RWPE2 (cell line): Measurements from ENCODE around the gene GRM3.

Experiments used
- ATAC-seq: fragments of 200-7000 bp; cut with Tn5 transposase; 3 replicates; pipeline ENCODE4 v1.9.1; 2021; ENCODE audit warnings: low read depth
- DNase-seq: peaks from one replicate; pipeline ENCODE4 v3.0.0-alpha.2; 2020; ENCODE audit warnings: low spot score
- H3K27ac ChIP-seq: fragments of 450-650 bp; 2 replicates; pipeline ENCODE4 v1.5.1; 2017; ENCODE audit warnings: mild to moderate bottlenecking; ENCODE audit not compliant: poor library complexity, severe bottlenecking
- H3K27me3 ChIP-seq: fragments of 250-450 bp; sonication (Bioruptor Pico); 2 replicates; pipeline ENCODE4 v1.5.1; 2021; ENCODE audit warnings: mild to moderate bottlenecking, moderate library complexity; ENCODE audit not compliant: insufficient read depth, poor library complexity, severe bottlenecking
- H3K36me3 ChIP-seq: fragments of 250-450 bp; sonication (Bioruptor Pico); 2 replicates; pipeline ENCODE4 v1.5.1; 2020; ENCODE audit warnings: low read depth, mild to moderate bottlenecking, moderate library complexity
- H3K4me1 ChIP-seq: fragments of 250-450 bp; sonication (Bioruptor Pico); 2 replicates; pipeline ENCODE4 v1.5.1; 2021; ENCODE audit warnings: mild to moderate bottlenecking, moderate library complexity; ENCODE audit not compliant: insufficient read depth, poor library complexity, severe bottlenecking
- H3K4me3 ChIP-seq: fragments of 250-450 bp; sonication (Bioruptor Pico); 2 replicates; pipeline ENCODE4 v1.5.1; 2021; ENCODE audit warnings: mild to moderate bottlenecking, moderate library complexity; ENCODE audit not compliant: severe bottlenecking
- H3K9me3 ChIP-seq: fragments of 250-450 bp; sonication (Bioruptor Pico); 2 replicates; pipeline ENCODE4 v1.5.1; 2021; ENCODE audit warnings: mild to moderate bottlenecking, moderate library complexity; ENCODE audit not compliant: severe bottlenecking
- TF ChIP-seq, protein P1 (sequence below): fragments of 450-650 bp; IDR thresholded peaks from one replicate; pipeline ENCODE4 v1.5.1; 2017; ENCODE audit warnings: mild to moderate bottlenecking, moderate library complexity; ENCODE audit not compliant: poor library complexity, severe bottlenecking

Gene GRM3

GRCh38 chr7:86668315-86668714 lies 24.6 kb downstream of the GRM3 start:
- Histone ChIP-seq H3K4me1 (no peaks in the 10 kb centered on the region), H3K4me3 (no peak overlapping the region), H3K27me3 (peaks cover 16% of the 10 kb centered on the region), H3K27ac (no peak overlapping the region), H3K36me3 (no peaks in the 10 kb centered on the region), H3K9me3 (no peaks in the 10 kb centered on the region)
- DNase-seq (no peak), ATAC-seq (no peak)
- TF ChIP-seq, protein P1, sequence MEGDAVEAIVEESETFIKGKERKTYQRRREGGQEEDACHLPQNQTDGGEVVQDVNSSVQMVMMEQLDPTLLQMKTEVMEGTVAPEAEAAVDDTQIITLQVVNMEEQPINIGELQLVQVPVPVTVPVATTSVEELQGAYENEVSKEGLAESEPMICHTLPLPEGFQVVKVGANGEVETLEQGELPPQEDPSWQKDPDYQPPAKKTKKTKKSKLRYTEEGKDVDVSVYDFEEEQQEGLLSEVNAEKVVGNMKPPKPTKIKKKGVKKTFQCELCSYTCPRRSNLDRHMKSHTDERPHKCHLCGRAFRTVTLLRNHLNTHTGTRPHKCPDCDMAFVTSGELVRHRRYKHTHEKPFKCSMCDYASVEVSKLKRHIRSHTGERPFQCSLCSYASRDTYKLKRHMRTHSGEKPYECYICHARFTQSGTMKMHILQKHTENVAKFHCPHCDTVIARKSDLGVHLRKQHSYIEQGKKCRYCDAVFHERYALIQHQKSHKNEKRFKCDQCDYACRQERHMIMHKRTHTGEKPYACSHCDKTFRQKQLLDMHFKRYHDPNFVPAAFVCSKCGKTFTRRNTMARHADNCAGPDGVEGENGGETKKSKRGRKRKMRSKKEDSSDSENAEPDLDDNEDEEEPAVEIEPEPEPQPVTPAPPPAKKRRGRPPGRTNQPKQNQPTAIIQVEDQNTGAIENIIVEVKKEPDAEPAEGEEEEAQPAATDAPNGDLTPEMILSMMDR, result no peak

- TF ChIP-seq, protein P1, result no peak
- no peak for ATAC-seq
Observed at GRCh38 chr7:86687831-86688230, 44.1 kb downstream of the GRM3 start.

GRCh38 chr7:86689363-86689762 lies 45.7 kb downstream of the GRM3 start:
- Histone ChIP-seq H3K4me1 (no peaks in the 10 kb centered on the region), H3K9me3 (no peaks in the 10 kb centered on the region), H3K27me3 (peaks cover 8% of the 10 kb centered on the region), H3K36me3 (no peaks in the 10 kb centered on the region), H3K4me3 (no peak overlapping the region), H3K27ac (no peak overlapping the region)
- DNase-seq (no peak), ATAC-seq (no peak)
- TF ChIP-seq, protein P1, result no peak

More at GRCh38 chr7:86687831-86688230, 44.1 kb downstream of the GRM3 start:
- Histone ChIP-seq H3K4me3 (no peak overlapping the region), H3K27me3 (peaks cover 8% of the 10 kb centered on the region), H3K36me3 (no peaks in the 10 kb centered on the region), H3K27ac (no peak overlapping the region), H3K9me3 (no peaks in the 10 kb centered on the region), H3K4me1 (no peaks in the 10 kb centered on the region)
- DNase-seq, result no peak

DNA sequence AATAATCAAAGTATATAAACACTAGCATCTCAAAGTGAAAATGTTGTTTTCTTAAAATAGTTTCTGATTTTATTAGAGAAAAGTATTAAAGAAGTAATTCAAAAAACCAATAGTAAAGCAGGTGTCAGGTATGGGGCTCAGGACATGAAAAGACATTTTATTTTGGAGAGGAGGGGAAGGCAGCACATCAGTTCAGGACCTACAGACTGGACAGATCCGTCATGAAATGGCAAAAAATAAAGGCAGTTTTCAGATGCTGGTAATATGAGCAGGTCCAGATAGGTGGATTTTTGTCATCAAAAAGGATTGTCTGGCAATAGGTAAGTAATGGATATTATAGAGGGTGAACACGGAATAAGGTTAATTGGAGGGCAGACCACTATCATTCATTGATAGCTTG lies 49.0 kb downstream of the GRM3 start:
- no peak overlapping the region for H3K4me3 ChIP-seq

DNA sequence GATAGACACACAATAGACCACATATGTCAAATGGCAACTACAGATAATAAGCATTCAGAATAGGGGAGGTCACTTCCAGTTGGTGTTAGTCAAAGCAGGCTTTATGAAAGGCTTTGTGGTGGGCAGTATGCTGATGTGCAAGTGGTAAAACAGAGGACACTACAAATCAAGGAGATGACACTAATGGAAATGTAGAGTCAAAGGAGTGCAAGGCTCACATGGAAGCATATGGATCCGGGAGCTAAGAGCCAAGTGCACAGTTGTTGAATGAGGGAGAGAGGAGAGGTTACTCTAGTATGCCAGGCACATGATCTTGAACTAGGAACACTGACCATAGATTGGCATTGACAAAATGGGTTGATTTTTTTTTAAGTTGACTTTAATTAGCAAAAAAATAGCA lies 62.7 kb downstream of the GRM3 start:
- DNase-seq, result no peak
- ATAC-seq, result no peak
- Histone ChIP-seq H3K36me3 (no peaks in the 10 kb centered on the region), H3K27ac (no peak overlapping the region), H3K27me3 (no peaks in the 10 kb centered on the region), H3K4me1 (no peaks in the 10 kb centered on the region), H3K4me3 (no peak overlapping the region), H3K9me3 (no peaks in the 10 kb centered on the region)
- TF ChIP-seq, protein P1, result no peak

More for the DNA sequence above, 49.0 kb downstream of the GRM3 start:
- ATAC-seq (no peak), DNase-seq (no peak)
- Histone ChIP-seq H3K27ac (no peak overlapping the region), H3K27me3 (peaks cover 6% of the 10 kb centered on the region), H3K36me3 (no peaks in the 10 kb centered on the region), H3K9me3 (no peaks in the 10 kb centered on the region), H3K4me1 (no peaks in the 10 kb centered on the region)
- TF ChIP-seq, protein P1, result no peak
